Transverse colon (tissue), 4 donors: ENCODE measurements around the gene TCEAL4. TPM values are rescaled to one million over a fixed set of nuclear protein-coding genes. Genes with fewer than 3 reads are reported as not detected.

Experiments used
- DNase-seq: peaks from one replicate; pipeline ENCODE4 v3.0.0-alpha.2; 2019
- H3K27ac ChIP-seq, 4 donors: fragments of 200-600 bp; sonication (generic); 2 replicates each; pipeline ENCODE4 v1.5.1; 2016 to 2018; ENCODE audit warnings: inconsistent platforms in 4 of 4
- H3K27me3 ChIP-seq: fragments of 200-600 bp; sonication (generic); 2 replicates; pipeline ENCODE4 v1.5.1; 2017; ENCODE audit warnings: inconsistent platforms
- H3K36me3 ChIP-seq, 4 donors: fragments of 200-600 bp; sonication (generic); 2 replicates each; pipeline ENCODE4 v1.5.1; 2017 to 2019; ENCODE audit warnings: inconsistent platforms in 4 of 4
- H3K4me1 ChIP-seq, 4 donors: fragments of 200-600 bp; sonication (generic); 2 replicates each; pipeline ENCODE4 v1.5.1; 2017 to 2020; ENCODE audit warnings: inconsistent platforms in 4 of 4
- H3K4me3 ChIP-seq, 4 donors: fragments of 200-600 bp; sonication (generic); 1 replicate in 1 of 4; 2 replicates in 3 of 4; pipeline versions ENCODE4 v1.5.1 to v1.6.1; 2017 to 2019; ENCODE audit warnings: inconsistent platforms in 4 of 4
- H3K9me3 ChIP-seq, 2 donors: fragments of 200-600 bp; sonication (generic); 2 replicates each; pipeline ENCODE4 v1.5.1; 2017 to 2019; ENCODE audit warnings: inconsistent platforms in 2 of 2
- CTCF ChIP-seq, 5 experiments: fragments of 200-600 bp in 3 of 5; fragments of 450-650 bp in 2 of 5; sonication (generic) in 3 of 5; IDR thresholded peaks; 1 replicate in 2 of 5; 2 replicates in 3 of 5; pipeline ENCODE4 v1.5.1; 2016 to 2017; ENCODE audit warnings: antibody characterized with exemption in 5 of 5, inconsistent platforms in 3 of 5, mild to moderate bottlenecking in 2 of 5, moderate library complexity in 1 of 5
- EP300 ChIP-seq: sonication (generic); formaldehyde crosslinking; IDR thresholded peaks from one replicate; pipeline ENCODE4 v1.6.1; 2017; ENCODE audit warnings: antibody characterized with exemption, low read depth
- POLR2A ChIP-seq: fragments of 450-650 bp; IDR thresholded peaks from one replicate; pipeline ENCODE4 v1.6.1; 2016; ENCODE audit warnings: antibody characterized with exemption, mild to moderate bottlenecking, moderate library complexity
- POLR2AphosphoS5 ChIP-seq, 3 donors: sonication (generic); formaldehyde crosslinking; IDR thresholded peaks; one replicate each; pipeline ENCODE4 v1.6.1; 2016; ENCODE audit warnings: antibody characterized with exemption in 3 of 3
- WGBS, 2 donors: methylation state at CpG; one replicate each; pipeline ENCODE4 v1.1.5; 2018; ENCODE audit warnings: low coverage in 1 of 2; 5-methylcytosine and 5-hydroxymethylcytosine counted together
- in situ Hi-C, 4 donors: fragments of 200-750 bp; cut with MboI; loops; one replicate each; pipeline versions ENCODE4 v1.15.0 to v1.15.1; 2017; ENCODE audit warnings: low sequenced_read_pairs in 3 of 4, low pct_ligation_motif_present in 1 of 4, low pct_unique_long_range_greater_than_20kb in 1 of 4
- intact Hi-C: fragments of 100-400 bp; cut with DNase I; formaldehyde crosslinking; loops from one replicate; pipeline ENCODE4 v1.15.1; 2023; ENCODE audit warnings: low total_unique reads
- total RNA-seq, 4 donors: library from RNA; depleted of rRNA; stranded (reverse); fragments of >200 nt; gene quantifications; one replicate each; pipeline ENCODE4 v1.1.0, GENCODE V29; 2016

The TCEAL4 gene
- total RNA-seq, 4 donors from 2014 or later, result 25.5 to 118 (median 55.6) TPM

GRCh38 chrX:103635436-103635835 lies 50.1 kb downstream of the TCEAL4 start:
- in situ Hi-C loops (no loop called here), intact Hi-C loops (no loop called here)
- 47 to 100% methylated on average over 1 to 2 of the region's 2 CpGs for WGBS, 2 donors

More at GRCh38 chrX:103635436-103635835, 50.1 kb downstream of the TCEAL4 start:
- Histone ChIP-seq H3K4me3 (no peak overlapping the region), H3K4me1 (no peaks in the 10 kb centered on the region), H3K27ac (no peak overlapping the region), H3K9me3 (no peaks in the 10 kb centered on the region), H3K36me3 (no peaks in the 10 kb centered on the region), H3K27me3 (no peaks in the 10 kb centered on the region)
- TF ChIP-seq CTCF (IDR thresholded peaks at IDR 0.05) (no peak), EP300 (no peak), POLR2AphosphoS5 (IDR thresholded peaks at IDR 0.05) (no peak), POLR2A (no peak)
- no peak for DNase-seq

Other genes with a start within 250 kb of the TCEAL4 start
- 10 to 100 TPM; 18.3 to 64.1 (median 26.5) TPM for gene TCEAL9, start 229.0 kb upstream of the TCEAL4 start, total RNA-seq
- gene BEX3, start 209.0 kb upstream of the TCEAL4 start, total RNA-seq, result 10 to 100 TPM; 17.1 to 53.4 (median 39.4) TPM
- 1 to 10 TPM in 1 of 4 donors, under 1 TPM in 1, not detected in 2; 0.55 to 1.4 TPM for gene RAB40A, start 66.0 kb upstream of the TCEAL4 start, total RNA-seq
- 10 to 100 TPM in 2 of 4 donors, 1 to 10 TPM in 2; 3.4 to 16.7 (median 12.4) TPM for gene TCEAL3, start 22.4 kb downstream of the TCEAL4 start, total RNA-seq
- gene TCEAL1, start 43.5 kb downstream of the TCEAL4 start, total RNA-seq, result 10 to 100 TPM; 44.9 to 79.2 (median 56.6) TPM
- gene MORF4L2, start 101.2 kb downstream of the TCEAL4 start, total RNA-seq, result 100 to 1,000 TPM; 171 to 235 (median 185) TPM
- gene TMEM31, start 125.4 kb downstream of the TCEAL4 start, total RNA-seq, result not detected
- gene PLP1, start 191.3 kb downstream of the TCEAL4 start, total RNA-seq, result 10 to 100 TPM in 1 of 4 donors, 1 to 10 TPM in 3; 3.8 to 13.7 (median 6.7) TPM
- gene RAB9B, start 246.7 kb downstream of the TCEAL4 start, total RNA-seq, result 1 to 10 TPM in 3 of 4 donors, under 1 TPM in 1; 0.40 to 2.6 (median 1.7) TPM